SU-DHL-6 (cell line): ENCODE results near the gene MYZAP.

Source experiments
- H2AFZ ChIP-seq: fragments of 200-600 bp; sonication (generic); 2 replicates; pipeline ENCODE4 v1.6.1; 2014; ENCODE audit warnings: low read depth, mild to moderate bottlenecking, moderate library complexity, mixed read lengths, antibody characterized with exemption, low read length; ENCODE audit not compliant: severe bottlenecking
- H3F3A ChIP-seq: fragments of 200-600 bp; shearing (Covaris generic); 2 replicates; pipeline ENCODE4 v1.6.0; 2016; ENCODE audit warnings: antibody characterized with exemption, mild to moderate bottlenecking; ENCODE audit not compliant: insufficient read depth
- H3K27ac ChIP-seq: fragments of 200-600 bp; sonication (generic); 2 replicates; pipeline ENCODE4 v1.5.1; 2016; ENCODE audit warnings: low read depth, mild to moderate bottlenecking, low read length, moderate library complexity, mixed read lengths
- H3K27me3 ChIP-seq: fragments of 200-600 bp; sonication (generic), shearing (Covaris generic); 2 replicates; pipeline ENCODE4 v1.6.0; 2014; ENCODE audit warnings: mild to moderate bottlenecking, low read length
- H3K36me3 ChIP-seq: fragments of 200-600 bp; sonication (generic); 2 replicates; pipeline ENCODE4 v1.6.1; 2014; ENCODE audit warnings: mild to moderate bottlenecking, low read length, mixed read lengths
- H3K4me2 ChIP-seq: fragments of 300-600, 200-600 bp; shearing (Covaris generic), sonication (generic); 2 replicates; pipeline ENCODE4 v1.6.0; 2014; ENCODE audit warnings: low read length, low read depth, mild to moderate bottlenecking; ENCODE audit not compliant: poor library complexity, severe bottlenecking
- H3K4me3 ChIP-seq: fragments of 200-600 bp; sonication (generic); 2 replicates; pipeline ENCODE4 v1.5.1; 2014; ENCODE audit warnings: antibody characterized with exemption, low read length, mild to moderate bottlenecking, mixed read lengths; ENCODE audit not compliant: insufficient read depth, poor library complexity, severe bottlenecking
- H3K79me2 ChIP-seq: fragments of 200-600 bp; sonication (generic); 2 replicates; pipeline ENCODE4 v1.6.1; 2014; ENCODE audit warnings: mild to moderate bottlenecking, low read length, moderate library complexity; ENCODE audit not compliant: insufficient read depth
- H3K9ac ChIP-seq: fragments of 200-600 bp; sonication (generic); 2 replicates; pipeline ENCODE4 v1.7.0; 2014; ENCODE audit warnings: mild to moderate bottlenecking, low read length
- H3K9me2 ChIP-seq: fragments of 200-600 bp; sonication (generic); replicated peaks from 2 replicates; pipeline ENCODE4 v1.6.1; 2014; ENCODE audit warnings: low read length; ENCODE audit not compliant: insufficient read depth
- H3K9me3 ChIP-seq: fragments of 200-600 bp; sonication (generic); 2 replicates; pipeline ENCODE4 v1.6.1; 2014; ENCODE audit warnings: low read length, mixed read lengths; ENCODE audit not compliant: insufficient read depth
- H4K20me1 ChIP-seq: fragments of 200-600 bp; sonication (generic); 2 replicates; pipeline ENCODE4 v1.6.1; 2014; ENCODE audit warnings: low read depth, mild to moderate bottlenecking, antibody characterized with exemption, low read length, moderate library complexity, mixed read lengths
- EZH2phosphoT487 ChIP-seq: fragments of 200-600 bp; sonication (generic), shearing (Covaris generic); conservative IDR thresholded peaks from 2 replicates; pipeline ENCODE4 v1.6.1; 2018; ENCODE audit warnings: mild to moderate bottlenecking, antibody characterized with exemption, low read length, moderate library complexity, mixed read lengths
- TF ChIP-seq, protein P1 (sequence below): fragments of 200-600 bp; sonication (generic); IDR thresholded peaks from one replicate; pipeline ENCODE4 v1.5.1; 2017; ENCODE audit warnings: antibody characterized with exemption, mild to moderate bottlenecking, low read length, moderate library complexity; ENCODE audit not compliant: insufficient read depth, poor library complexity, severe bottlenecking

The MYZAP gene

GRCh38 chr15:57549935-57550334, 41.8 kb upstream of the MYZAP start:
- no peaks in the 10 kb centered on the region for H3K9me3 ChIP-seq
- no peak overlapping the region for H3K9ac ChIP-seq
- no peaks in the 10 kb centered on the region for H4K20me1 ChIP-seq
- H3K36me3 ChIP-seq = no peaks in the 10 kb centered on the region
- no peak overlapping the region for H3K4me2 ChIP-seq
- no peak overlapping the region for H3K4me3 ChIP-seq
- no peak overlapping the region for H2AFZ ChIP-seq
- no peaks in the 10 kb centered on the region for H3K27me3 ChIP-seq
- H3F3A ChIP-seq = no peaks in the 10 kb centered on the region
- no peaks in the 10 kb centered on the region for H3K79me2 ChIP-seq
- no peak overlapping the region for H3K27ac ChIP-seq
- TF ChIP-seq EZH2phosphoT487 = no peak
- TF ChIP-seq, protein P1, sequence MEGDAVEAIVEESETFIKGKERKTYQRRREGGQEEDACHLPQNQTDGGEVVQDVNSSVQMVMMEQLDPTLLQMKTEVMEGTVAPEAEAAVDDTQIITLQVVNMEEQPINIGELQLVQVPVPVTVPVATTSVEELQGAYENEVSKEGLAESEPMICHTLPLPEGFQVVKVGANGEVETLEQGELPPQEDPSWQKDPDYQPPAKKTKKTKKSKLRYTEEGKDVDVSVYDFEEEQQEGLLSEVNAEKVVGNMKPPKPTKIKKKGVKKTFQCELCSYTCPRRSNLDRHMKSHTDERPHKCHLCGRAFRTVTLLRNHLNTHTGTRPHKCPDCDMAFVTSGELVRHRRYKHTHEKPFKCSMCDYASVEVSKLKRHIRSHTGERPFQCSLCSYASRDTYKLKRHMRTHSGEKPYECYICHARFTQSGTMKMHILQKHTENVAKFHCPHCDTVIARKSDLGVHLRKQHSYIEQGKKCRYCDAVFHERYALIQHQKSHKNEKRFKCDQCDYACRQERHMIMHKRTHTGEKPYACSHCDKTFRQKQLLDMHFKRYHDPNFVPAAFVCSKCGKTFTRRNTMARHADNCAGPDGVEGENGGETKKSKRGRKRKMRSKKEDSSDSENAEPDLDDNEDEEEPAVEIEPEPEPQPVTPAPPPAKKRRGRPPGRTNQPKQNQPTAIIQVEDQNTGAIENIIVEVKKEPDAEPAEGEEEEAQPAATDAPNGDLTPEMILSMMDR = no peak
- H3K9me2 ChIP-seq = no peaks in the 10 kb centered on the region

DNA sequence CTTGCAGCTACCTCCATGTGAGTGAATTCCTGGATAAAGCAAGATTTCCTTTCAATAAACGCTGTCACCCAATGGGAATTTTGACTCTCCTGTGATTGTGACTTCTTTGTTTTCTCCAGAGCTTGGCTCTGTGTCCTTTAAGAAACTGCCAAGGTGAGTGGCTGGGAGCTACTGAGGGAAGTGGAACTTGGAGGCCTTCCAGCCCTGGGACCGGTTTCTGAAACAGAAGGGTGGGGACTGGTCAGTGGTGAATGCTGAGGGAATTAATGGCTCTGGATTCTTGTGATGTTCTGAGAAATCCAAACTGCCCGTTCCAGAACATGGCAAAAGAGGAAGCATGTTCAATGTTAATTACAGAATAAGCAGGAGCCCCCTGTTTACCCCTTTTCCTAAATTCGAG, 41.1 kb upstream of the MYZAP start:
- Histone ChIP-seq H2AFZ (no peak overlapping the region), H3K4me2 (no peak overlapping the region), H3K9ac (no peak overlapping the region), H3K27me3 (no peaks in the 10 kb centered on the region), H3F3A (no peaks in the 10 kb centered on the region), H3K9me3 (no peaks in the 10 kb centered on the region), H3K36me3 (no peaks in the 10 kb centered on the region), H3K9me2 (no peaks in the 10 kb centered on the region), H3K4me3 (no peak overlapping the region), H3K79me2 (no peaks in the 10 kb centered on the region), H3K27ac (no peak overlapping the region), H4K20me1 (no peaks in the 10 kb centered on the region)
- no peak for TF ChIP-seq EZH2phosphoT487
- TF ChIP-seq, protein P1 = no peak

DNA sequence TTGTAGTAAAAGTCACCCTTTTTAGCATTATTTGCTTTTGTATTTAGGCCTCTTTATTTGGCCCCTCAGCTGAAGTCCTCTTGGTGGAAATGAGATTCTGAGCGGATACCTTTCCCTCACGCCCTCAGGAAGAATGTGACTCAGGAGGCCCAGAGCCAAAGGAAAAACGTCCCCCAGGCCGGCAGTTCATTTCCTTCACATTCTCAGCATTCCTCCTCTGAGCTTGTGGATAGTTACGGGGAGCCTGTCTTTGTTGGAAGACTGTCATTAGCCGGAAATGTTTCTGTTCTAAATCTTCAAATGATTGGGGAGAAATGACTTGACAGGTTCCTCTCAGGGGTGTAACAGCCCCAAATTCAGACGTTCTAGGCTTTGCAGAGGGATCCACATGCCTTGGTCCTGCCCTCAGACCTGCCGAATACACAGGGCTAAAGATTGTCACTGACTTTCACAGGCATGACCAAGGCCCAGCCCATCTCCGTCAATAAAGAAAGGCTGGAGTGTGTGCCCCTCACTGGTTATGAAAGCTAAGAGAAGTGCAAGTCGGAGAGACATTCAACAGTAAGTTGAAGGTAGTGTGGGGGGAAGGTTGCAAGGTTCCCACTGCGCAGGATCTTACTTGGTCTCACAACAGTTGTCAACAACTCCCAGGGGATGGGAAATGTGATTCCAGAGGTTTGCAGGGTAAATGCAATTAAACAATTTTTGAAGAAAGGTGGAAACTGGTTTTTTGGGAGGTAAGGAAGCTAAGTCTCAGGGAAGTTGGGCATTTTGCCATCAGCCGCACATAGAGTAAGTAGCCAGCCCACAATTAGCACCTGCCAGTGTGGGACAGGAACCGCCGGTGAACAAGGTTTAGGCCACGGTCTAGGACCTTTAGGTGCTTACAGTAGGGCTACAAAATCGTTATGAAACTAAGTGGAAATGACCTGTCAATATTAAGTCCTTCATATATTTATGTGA, 39.7 kb upstream of the MYZAP start:
- Histone ChIP-seq H3K27ac (no peak overlapping the region), H3F3A (no peaks in the 10 kb centered on the region), H3K4me2 (no peak overlapping the region), H2AFZ (no peak overlapping the region), H3K9ac (no peak overlapping the region), H4K20me1 (no peaks in the 10 kb centered on the region), H3K9me2 (no peaks in the 10 kb centered on the region), H3K4me3 (no peak overlapping the region), H3K9me3 (no peaks in the 10 kb centered on the region), H3K79me2 (no peaks in the 10 kb centered on the region), H3K36me3 (no peaks in the 10 kb centered on the region), H3K27me3 (no peaks in the 10 kb centered on the region)
- TF ChIP-seq EZH2phosphoT487 = no peak
- TF ChIP-seq, protein P1 = no peak
